Muscle of back (tissue), 11 donors: ENCODE results near the gene GPATCH2. TPM values are rescaled to one million over a fixed set of nuclear protein-coding genes. Genes with fewer than 3 reads are reported as not detected.
"Not testable (repeated sequence)": the region's sequence is repeated elsewhere in the genome, so short reads cannot be mapped to it uniquely, and the experiment has no call there.

Experiments used
- DNase-seq, 3 donors: peaks; one replicate each; pipeline versions ENCODE4 v3.0.0 to v3.0.0-alpha.2; 2013
- polyA plus RNA-seq, 10 donors: library from polyadenylated mRNA; unstranded; fragments of 120-200 nt; gene quantifications; one replicate each; pipeline ENCODE4 v1.2.1, GENCODE V29; 2013; ENCODE audit not compliant: insufficient read length in 10 of 10

The GPATCH2 gene
- polyA plus RNA-seq, 10 donors, result 10.5 to 16.8 (median 13.3) TPM

DNA sequence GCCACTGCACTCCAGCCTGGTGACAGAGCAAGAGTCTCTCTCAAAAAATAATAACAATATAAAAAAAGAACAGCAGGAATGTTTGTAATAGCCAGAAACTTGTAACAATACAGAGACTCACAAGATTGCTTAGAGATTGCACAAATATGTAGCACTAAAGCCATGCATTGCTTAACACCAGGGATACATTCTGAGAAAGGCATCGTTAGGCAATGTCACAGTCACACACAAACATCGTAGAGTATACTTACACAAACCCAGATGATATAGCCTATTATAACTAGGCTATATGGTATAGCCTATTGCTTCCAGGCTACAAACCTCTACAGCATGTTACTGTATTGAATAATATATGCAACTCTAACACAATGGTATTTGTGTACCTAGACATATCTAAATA lies 45.3 kb downstream of the GPATCH2 start:
- DNase-seq, result no peak

DNA sequence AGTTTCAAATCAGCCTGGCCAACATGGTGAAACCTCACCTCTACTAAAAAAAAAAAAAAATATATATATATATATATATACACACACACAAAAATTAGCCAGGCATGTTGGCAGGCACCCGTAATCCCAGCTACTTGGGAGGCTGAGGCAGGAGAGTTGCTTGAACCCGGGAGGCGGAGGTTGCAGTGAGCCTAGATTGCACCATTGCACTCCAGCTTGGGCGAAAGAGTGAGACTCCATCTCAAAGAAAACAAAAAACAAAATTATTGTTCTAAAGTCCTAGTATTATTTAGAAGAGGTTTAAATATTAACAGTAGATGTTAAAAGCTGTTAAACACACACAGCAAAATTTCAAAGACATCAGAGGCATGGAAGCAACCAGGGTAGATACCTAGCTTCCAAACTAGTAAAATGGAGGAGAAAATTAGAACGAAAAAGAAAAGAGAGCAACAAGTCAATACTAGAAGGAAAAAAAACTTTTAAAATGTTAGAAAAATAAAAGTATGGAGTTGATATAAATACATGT lies 46.5 kb downstream of the GPATCH2 start:
- not testable (repeated sequence) for DNase-seq

DNA sequence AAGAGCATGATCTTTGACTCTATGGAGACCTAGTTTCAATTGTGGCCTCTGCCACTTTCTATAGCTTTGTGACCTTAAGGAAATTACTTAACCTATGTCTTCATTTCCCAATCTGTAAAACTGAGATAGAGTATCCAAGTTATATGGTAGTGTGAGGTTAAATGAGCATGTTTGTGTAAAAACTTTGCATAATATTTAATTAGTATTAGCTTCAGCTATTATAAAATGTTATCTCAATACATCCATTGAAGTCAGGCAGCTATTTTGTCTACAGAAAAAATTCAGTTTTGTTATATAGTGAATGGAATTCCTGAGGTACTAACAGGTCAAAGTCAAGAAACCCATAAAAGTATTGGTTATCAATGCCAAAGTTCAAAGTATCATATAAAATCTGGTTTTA lies 53.6 kb downstream of the GPATCH2 start:
- no peak for DNase-seq

DNA sequence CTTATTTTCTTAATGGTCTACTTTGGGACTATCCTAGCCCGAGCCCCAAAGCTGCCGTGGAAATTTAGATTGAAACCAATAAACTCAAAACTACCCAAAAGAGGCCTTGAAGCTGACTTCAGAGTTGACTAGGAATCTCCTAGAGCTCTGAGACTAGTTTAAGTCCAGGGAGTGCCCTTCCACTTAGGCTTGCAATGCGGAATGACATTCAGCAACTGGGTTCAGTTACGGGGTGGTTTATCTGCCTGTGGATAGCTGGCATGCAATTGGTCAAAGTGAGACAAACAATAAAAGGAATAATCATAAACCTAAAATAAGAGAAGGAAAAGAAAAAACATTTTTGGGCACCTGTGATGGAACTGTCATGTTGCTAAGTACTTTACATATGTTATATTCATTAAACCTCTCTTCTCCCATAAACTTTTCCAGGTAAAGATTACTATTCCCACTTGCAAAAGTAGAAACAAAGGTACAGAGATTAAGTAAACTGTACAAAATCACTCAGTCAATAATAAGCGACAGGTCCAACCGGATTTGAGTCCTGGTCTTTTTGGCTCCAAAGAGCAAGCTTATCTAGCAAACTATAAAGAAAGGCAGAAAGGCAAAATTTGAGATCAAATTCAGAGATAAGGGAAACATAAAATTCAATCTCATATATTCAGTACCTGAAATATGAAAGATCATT lies 56.5 kb downstream of the GPATCH2 start:
- DNase-seq, result no peak

DNA sequence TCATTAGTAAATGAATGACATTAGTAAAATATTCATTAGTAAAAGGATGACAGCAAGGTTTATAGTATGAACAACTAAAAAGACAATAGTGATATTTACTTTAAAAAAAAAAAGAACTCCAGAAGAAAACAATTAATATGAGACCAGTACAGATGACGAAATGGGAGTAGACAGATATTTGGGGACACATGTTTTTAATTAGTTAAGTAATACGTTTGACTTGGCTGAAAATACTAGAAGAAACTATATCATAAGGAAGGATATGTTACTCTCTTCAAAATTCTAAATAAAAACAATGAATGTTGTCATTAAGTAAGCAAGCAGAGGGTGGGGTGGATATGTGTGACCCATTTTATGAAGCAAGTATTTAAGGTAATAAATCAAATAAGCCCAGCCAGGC lies 61.9 kb downstream of the GPATCH2 start:
- no peak for DNase-seq

DNA sequence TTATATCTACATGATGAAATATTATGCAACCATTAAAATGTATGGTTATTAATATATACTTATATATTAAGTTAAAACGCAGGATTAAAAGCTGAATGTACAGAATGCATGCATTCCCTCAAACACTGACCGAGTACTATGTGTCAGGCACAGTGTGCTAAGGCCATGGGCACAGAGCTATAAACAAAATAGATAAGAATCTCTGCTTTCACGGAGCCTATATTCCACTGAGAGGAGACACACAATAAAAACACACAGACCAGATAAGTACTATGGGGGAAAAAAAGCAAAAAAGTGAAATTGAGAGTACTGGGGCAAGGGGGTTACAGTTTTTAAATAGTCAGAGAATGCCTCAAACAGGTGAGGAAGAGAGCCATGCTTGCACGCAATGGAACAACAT lies 62.7 kb downstream of the GPATCH2 start:
- no peak for DNase-seq

DNA sequence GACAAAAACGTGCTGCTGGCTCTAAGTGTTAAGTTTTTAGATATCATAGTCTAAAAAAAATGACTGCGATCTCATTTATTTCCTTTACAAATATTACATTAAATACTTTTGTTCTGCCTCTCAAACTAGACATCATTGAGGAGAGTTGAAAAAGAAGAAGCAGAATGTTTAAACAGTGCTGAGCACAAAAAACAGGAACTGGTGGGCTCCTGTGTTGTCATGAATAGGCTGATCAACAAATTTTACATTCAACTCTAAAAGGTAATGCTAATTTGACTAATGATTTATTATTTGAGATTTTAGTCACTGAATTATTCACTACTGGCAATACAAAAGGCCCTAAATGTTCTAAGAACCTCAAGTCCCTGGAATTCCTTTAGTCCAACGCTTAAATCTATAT lies 66.1 kb downstream of the GPATCH2 start:
- no peak for DNase-seq

DNA sequence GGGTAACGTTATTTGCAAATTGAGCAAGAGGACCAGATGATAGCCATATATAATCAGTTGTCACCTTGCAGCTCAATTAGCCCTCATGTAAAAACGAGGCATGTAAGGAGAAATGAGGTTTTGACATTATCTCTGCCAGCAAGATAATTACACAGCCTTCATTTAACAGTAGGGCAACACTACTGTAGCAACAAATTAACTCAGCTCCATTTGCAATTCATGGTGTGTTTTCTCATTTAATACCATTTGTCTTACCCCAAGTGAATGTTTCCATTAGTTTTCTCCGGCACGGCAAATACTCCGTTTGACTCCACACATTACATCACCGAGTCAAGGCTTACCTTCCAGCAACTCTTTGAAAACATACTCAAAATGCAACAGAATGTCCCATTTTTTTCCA lies 66.7 kb downstream of the GPATCH2 start:
- DNase-seq, result no peak

DNA sequence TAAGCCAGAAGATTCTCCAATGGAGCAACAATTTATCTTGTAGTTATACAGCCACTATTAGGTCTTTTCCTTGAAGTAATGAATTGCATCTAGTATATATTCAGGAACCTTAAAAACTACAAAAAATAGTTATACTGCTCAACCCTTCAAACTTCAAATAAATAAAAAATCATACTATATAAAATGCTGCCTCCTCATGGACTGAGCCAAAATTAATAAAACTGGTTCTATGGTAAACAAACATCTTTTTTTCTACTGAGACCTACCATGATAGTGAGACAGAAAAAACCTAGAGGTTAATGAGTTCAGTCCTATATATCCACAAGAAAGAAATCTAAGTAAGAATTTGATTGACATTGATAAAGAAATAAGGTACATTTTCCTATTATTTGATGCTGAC lies 67.7 kb downstream of the GPATCH2 start:
- DNase-seq, result no peak

DNA sequence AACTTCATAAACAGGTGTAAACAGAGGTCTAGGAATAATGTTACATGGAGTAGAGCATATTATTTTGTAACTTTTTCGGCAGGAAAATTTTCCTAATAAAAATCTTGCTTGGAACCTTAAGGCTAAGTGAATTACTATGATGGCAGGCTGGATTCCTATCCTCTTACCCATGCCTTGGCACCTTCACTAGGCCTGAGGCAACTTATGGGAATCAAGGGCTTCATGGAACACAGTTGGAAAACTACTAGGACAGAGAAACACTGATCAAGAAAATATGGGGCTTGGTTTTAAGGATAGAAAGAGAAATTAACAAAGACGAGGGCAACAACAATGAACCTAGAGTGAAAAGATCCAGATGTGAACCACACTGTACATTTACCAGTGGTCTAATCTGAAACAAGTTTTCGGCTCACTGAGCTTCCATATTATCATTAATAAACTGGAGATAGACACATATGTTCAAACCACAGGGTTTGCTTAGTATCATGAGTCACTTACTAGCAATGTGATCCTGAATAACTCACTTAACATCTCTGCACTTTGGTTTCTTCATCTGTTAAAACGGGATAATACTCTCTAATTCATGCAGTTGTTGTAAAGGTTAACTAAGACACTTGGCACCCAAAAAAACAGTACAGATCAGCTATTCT lies 68.5 kb downstream of the GPATCH2 start:
- peak in 1 of 3 donors; percentile 54 for DNase-seq

DNA sequence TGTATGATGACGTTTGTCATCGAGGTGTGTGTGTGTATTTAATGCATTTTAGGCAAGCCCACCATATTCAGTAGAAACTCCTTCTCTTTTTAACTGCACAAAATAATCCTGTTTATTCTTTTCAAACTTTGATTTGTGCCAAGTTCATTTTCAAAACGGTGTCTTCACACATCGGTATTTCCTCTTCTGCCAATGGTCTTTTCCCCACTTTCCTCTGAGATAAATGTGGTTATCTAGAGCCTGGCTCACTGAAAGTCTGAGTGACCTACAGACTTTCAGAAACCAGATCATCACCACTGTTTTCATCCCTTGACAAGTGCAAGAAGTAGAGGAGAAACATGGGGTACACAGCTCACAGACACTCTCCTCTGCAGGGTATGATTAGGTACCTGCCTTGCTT lies 69.4 kb downstream of the GPATCH2 start:
- no peak for DNase-seq

DNA sequence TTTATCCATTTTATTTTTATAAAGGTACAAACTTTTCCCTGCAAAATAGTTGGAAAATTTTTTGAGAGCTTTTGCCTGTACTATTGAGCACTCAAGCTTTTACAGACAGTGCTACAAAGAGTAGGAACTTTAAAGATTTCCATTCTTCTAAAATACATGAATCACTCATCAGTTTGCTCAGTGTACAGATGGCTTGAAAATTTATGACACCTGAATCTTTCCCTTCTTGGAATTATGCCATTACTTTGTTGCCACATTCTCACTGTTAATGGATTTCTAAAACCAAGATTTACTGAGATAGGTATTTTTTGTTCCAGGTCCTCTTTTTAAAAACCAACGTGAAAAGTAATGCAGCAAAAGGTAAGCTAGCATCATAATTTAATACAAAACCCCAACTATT lies 76.0 kb downstream of the GPATCH2 start:
- no peak for DNase-seq

DNA sequence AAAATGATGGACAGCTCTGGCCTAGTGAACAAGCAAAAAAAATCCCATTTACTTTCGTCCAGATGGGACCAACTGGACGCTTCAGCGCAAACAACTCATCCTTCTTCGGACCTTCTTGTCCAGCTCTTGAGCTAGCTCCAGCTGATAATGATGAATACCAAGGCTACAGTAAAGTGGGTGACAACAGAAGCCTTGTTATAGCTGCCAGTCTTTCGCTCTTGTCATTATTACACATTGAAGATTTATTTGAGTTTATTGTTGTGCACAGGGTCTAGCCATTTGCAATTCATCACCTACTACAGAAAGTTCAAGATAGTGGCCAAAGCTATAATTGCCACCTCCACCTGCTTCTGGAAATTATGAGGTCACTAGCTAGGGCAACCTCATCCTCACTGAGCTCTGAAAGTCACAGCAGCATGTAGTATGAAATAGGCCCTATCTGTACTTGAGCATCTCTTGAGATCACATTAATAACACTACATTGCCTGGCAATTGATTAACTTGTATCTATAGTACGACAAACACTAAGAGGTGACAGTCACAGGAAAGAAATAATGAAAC lies 76.9 kb downstream of the GPATCH2 start:
- no peak for DNase-seq

DNA sequence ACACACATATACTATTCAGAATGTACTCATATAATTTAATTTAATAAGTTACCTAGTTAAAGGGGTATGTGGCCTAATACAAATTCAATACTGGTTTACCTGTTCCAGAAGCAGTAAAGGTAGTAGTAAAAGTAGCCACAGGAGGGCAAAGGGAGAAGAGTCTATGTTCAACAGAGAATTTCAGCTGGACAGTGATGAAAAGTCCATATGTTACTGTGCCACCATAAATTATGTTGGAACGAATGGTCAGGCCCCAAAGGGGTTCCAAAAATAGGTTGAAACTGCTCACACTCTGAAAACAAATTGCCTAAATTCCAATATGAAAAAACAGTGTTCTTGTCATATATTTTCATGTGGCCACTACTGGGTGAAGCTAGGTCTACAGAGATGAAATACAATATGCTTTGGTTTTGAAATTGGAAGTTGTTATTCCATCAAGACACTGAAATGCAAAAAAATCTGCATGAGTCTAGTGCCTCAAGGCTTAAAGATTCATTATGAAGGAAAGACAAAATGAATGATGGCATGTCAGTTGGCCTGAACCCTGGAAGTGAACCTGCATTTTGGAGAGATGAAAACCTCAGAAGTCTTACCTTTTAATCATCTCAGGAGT lies 78.4 kb downstream of the GPATCH2 start:
- no peak for DNase-seq

DNA sequence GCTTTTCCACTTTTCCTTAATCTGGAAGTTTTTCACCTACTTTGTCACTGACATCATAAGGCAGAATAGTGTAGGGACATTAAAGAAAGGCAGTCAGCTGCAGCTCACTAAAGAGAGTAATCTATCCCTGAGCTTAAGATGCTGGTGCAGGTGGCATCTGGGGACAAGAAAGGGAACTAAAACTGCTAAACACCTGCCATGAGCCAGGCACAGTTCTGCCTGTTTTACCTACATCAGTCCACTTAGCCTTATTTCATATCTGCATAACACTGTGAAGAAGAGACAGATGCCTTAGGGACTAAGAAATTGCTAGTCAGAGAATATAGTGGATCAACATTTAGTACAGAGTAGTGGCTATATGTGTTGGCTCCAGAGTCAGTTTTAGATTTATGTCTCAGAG lies 88.1 kb downstream of the GPATCH2 start:
- DNase-seq, result no peak

DNA sequence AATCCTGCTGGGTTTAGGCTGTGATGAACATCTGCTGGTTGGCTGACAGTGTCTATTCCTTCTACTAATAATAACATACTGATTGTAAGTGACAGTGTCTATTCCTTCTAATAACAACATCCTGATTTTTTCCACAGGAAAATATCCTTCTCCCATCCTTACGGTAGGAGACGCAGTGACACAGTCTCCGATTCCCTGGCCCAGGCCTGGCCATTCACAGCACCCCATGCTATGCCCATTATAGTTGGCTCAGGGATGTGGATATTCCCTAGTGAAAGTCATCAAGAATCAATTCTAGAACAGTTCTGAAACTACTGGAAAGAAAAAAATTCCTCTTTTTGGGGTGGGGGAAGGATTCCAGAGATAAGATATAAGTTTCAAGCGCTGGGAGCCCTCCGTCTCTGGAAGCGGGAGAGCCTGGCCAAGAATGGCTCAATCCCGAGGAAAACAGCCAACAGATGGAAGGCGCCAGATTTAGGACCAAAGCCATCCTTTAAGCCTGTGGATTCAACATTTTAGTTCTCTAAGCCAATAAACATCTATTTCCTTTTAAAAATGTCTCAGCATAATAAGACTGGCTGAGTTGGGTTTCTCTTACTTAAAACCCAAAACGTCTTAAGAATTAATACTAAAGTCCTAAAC lies 88.6 kb downstream of the GPATCH2 start:
- DNase-seq, result peak in 1 of 3 donors; percentile 12

DNA sequence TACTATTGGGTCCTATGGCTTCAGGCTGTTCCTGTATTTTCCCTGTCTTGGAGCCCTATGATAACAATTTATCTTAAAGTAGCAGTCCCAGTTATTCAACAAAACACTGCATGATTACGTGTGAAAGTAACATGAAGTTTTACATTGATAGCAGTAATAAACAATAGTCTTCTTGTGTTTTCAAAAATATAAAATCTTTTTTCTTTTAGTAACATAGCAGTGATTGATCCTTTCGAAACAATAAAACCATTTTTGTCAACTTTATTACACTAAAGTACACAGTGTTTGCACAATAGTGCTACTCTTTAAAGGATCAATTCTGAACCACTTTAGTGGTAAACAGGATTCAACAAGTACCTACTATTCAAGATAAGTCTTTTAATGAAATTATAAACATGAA lies 90.6 kb downstream of the GPATCH2 start:
- DNase-seq, result no peak

DNA sequence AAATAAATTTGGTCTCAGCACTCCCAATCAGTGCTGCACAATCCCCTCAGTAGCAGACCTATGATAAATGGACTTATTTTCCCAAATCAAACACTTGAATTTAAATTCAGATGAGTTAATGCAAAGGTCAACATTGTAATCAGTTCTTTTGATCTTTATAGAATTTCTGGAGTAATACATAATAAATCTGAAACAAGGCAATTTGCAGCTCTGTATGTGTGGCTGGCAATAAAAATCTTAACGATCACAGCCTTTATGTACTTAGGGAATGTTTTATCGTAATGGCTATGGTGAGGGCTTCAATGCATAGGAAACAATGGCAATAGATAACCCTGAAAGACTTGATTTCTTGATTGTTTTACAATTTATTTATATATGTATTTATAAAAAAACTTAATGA lies 91.4 kb downstream of the GPATCH2 start:
- no peak for DNase-seq

DNA sequence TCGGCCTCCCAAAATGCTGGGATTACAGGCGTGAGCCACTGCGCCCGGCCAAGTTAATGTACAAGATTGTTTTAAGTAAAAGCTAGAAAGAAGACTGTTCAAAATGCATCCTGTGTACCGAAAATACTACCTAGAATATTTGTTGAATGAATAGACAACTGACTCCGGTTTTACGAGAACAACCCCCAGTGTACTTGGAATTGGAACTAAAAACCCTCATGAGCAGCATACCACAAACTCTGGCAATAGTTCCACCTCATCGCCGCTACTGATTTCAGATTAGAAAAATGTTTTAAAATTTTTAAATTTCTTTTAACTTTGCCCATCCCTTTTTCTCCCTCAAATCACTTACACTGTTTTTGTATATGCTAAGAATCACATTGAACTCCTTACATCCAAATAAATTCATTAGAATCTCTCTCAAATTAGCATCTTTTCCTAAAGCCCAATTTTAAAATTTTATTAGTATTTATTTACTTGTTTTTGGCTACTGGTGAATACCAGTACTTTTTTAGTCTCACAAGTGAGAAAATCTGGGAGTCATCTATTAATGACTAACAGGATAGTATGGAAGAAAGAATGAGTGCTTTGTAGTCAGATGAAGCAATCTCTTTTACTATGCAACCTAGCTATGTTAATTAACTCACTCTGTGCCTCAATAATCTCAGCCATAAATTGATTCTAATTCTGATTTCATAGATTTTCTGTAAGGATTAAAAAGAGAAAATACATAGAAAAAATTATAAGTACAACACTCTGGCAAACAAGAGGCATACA lies 95.1 kb downstream of the GPATCH2 start:
- DNase-seq, result no peak

DNA sequence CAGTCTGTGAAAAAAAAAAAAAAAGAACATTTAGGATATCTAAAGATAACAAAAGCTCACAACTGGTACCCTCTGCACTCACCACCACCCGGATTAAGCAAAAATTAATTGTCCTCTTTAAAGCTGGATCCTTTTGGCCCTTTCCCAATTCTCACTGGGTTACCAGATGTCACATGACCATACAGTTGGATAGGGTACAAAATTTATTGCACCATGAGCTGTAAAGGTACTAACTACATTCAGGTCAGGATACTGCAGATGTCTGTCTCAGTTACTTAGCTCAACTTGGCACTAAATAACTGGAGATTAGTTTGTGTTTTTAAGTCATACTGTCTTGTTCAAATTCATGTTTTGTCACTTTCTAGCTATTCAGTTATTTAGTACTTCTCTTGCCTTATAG lies 96.3 kb downstream of the GPATCH2 start:
- DNase-seq, result no peak

DNA sequence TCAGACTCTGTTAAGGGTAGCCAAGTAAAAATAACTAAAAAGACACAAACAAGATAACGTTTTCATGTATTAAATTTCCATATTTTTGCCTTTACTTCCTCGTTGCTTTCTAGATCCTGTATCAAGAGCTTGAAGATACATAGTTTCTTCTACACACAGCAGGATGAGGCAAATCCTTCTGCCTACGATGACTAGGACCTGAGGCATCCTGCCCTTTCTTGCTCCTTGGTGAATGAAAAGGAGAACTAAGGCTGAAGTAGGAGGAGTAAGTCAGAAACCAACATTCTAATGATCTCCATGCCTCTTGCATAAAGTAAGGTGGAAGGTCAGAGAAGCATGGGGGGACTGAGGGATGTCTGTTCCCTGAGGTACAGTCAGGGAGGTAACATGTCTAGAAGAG lies 102.6 kb downstream of the GPATCH2 start:
- DNase-seq, result no peak

DNA sequence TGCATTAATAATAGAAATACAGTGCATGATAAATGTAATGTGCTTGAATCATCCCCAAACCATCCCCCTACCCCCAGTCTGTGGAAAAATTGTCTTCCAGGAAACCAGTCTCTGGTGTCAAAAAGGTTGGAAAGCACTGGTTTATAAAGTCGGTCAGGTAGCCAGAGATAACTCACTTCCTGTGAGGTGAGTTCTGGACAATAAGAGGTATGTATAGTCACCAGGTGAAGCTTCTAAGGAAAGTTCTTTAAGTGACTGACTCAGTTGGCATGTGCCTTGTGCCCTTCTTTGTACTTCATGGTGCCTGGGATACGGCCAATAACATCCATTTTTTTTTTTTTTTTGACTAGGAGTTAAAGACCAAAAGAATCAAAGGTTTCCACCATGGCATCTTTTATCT lies 103.7 kb downstream of the GPATCH2 start:
- DNase-seq, result no peak
